ENCODE results near the gene CDC14A.

The CDC14A gene

GRCh38 chr1:100353988-100354387, 1.7 kb downstream of the CDC14A start:
- no peak for TF ChIP-seq CTCF (conservative IDR thresholded peaks at IDR 0.05; ENCODE audit: low read depth, low read length)
- peak overlapping the region; percentile 91 for H3K4me3 ChIP-seq (ENCODE audit: low read length)
- DNase-seq (ENCODE audit: low read depth), result peak; percentile 26

GRCh38 chr1:100354971-100355394, 2.7 kb downstream of the CDC14A start:
- no peak overlapping the region for H3K4me3 ChIP-seq (ENCODE audit: low read length)
- no peak for TF ChIP-seq CTCF (conservative IDR thresholded peaks at IDR 0.05; ENCODE audit: low read depth, low read length)
- peak; percentile 51 for DNase-seq (ENCODE audit: low read depth)

- TF ChIP-seq CTCF (conservative IDR thresholded peaks at IDR 0.05; ENCODE audit: low read depth, low read length), result peak; percentile 64
- H3K4me3 ChIP-seq (ENCODE audit: low read length), result no peak overlapping the region
- DNase-seq (ENCODE audit: low read depth), result no peak
Measured at GRCh38 chr1:100358210-100358609, 5.9 kb downstream of the CDC14A start.

GRCh38 chr1:100359139-100359538, 6.8 kb downstream of the CDC14A start:
- DNase-seq (ENCODE audit: low read depth), result no peak
- no peak for TF ChIP-seq CTCF (conservative IDR thresholded peaks at IDR 0.05; ENCODE audit: low read depth, low read length)
- H3K4me3 ChIP-seq (ENCODE audit: low read length), result no peak overlapping the region

GRCh38 chr1:100360790-100361510, 8.6 kb downstream of the CDC14A start:
- H3K4me3 ChIP-seq (ENCODE audit: low read length), result no peak overlapping the region
- TF ChIP-seq CTCF (conservative IDR thresholded peaks at IDR 0.05; ENCODE audit: low read depth, low read length), result no peak
- peak; percentile 88 for DNase-seq (ENCODE audit: low read depth)

- no peak for TF ChIP-seq CTCF (conservative IDR thresholded peaks at IDR 0.05; ENCODE audit: low read depth, low read length)
- H3K4me3 ChIP-seq (ENCODE audit: low read length), result no peak overlapping the region
- DNase-seq (ENCODE audit: low read depth), result no peak
Measured at GRCh38 chr1:100361511-100362089, 9.3 kb downstream of the CDC14A start.
